HEK293 (cell line): Measurements from ENCODE around the gene DBNL.

ENCODE experiments used
- AEBP2 ChIP-seq: fragments of 450-650 bp; formaldehyde crosslinking; IDR thresholded peaks from 2 replicates; pipeline ENCODE4 v1.5.1; 2016; ENCODE audit warnings: missing biosample characterization, missing genetic modification characterization, borderline replicate concordance
- CTCF ChIP-seq: fragments of 450-650 bp; formaldehyde crosslinking; IDR thresholded peaks from 2 replicates; pipeline ENCODE4 v1.5.1; 2016; ENCODE audit warnings: missing biosample characterization, missing genetic modification characterization
- KLF10 ChIP-seq: fragments of 450-650 bp; IDR thresholded peaks from 2 replicates; pipeline ENCODE4 v1.5.1; 2018; ENCODE audit warnings: missing biosample characterization, mild to moderate bottlenecking, missing genetic modification characterization
- ZBTB21 ChIP-seq: fragments of 450-650 bp; formaldehyde crosslinking; IDR thresholded peaks from 2 replicates; pipeline ENCODE4 v1.5.1; 2017; ENCODE audit warnings: missing biosample characterization, missing genetic modification characterization
- ZNF18 ChIP-seq: fragments of 450-650 bp; formaldehyde crosslinking; IDR thresholded peaks from 2 replicates; pipeline ENCODE4 v1.5.1; 2016; ENCODE audit warnings: missing biosample characterization, missing genetic modification characterization
- ZNF24 ChIP-seq: fragments of 450-650 bp; formaldehyde crosslinking; IDR thresholded peaks from 2 replicates; pipeline ENCODE4 v1.5.1; 2016; ENCODE audit warnings: missing biosample characterization, missing genetic modification characterization
- ZNF658 ChIP-seq: fragments of 450-650 bp; formaldehyde crosslinking; IDR thresholded peaks from 2 replicates; pipeline ENCODE4; 2016; ENCODE audit warnings: missing biosample characterization, missing genetic modification characterization

- TF ChIP-seq ZNF24 (tag by site-specific recombination) (no peak), CTCF (tag by site-specific recombination) (no peak), AEBP2 (no peak), ZNF658 (no peak), ZBTB21 (tag by site-specific recombination) (no peak), KLF10 (tag by site-specific recombination) (no peak), ZNF18 (no peak)
Observed at GRCh38 chr7:44102846-44103565, 58.5 kb downstream of the DBNL start.
